ENCODE data around the gene CTNNA2.

CTNNA2 gene

DNA sequence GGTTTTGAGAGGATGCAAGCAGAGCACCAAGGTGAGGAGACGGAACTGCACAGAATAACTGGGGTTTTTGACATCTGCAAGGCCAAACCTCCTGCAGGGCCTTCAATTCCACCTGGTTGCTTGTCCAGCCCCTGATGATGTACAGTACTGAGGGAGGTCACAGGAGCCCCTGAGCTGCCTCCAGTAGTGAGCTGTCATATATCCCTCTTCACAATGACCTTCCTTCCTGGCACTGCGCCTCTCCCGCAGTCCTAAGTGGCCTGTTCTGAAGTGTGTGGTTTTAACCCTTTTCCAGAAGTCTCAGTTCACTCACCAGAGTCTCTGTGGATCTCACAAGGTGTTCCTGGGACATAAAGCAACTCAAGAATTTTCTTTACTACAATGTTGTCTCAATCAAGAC, 746.4 kb downstream of the CTNNA2 start:
- DNase-seq (ENCODE audit: low read depth, low spot score) = no peak

DNA sequence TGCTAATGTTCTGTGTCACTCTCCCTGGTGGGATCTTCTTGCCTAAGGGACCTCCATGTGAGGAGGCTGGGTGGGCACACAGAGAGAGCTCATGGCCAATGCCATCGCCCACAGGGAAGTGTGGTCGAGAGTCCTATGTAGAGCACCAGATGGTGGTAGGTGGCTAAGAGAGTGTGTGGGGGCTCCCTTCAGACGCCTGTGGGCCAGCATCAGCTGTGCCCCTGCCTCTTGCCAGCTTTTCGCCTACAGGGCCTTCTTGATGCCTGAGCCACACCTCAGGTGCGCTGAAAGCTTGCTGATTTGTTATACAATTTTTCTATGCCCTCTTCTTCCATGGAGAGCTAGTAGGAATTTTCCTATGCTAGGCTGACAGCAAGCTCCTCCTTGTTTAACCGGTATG, 753.4 kb downstream of the CTNNA2 start:
- DNase-seq (ENCODE audit: low read depth, low spot score) = no peak

DNA sequence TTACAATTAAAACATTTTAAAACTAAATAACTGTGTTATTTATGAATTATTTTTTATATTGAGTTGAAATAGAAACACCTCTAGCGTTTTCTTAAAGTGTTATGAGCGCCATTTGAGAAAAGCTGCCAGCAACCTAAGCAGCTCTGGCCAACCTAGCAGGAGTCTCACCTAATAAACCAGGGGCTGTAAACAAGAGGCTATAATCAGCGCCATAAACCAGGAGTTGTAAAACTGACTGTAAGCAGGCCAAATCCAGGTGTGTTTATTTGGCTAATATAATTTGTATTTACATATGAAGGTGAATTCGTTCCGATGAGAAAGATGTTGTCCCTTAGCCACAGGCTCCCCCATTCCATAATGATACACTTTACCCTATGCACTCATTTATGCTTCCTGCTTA, 757.0 kb downstream of the CTNNA2 start:
- no peak for DNase-seq (ENCODE audit: low read depth, low spot score)

DNA sequence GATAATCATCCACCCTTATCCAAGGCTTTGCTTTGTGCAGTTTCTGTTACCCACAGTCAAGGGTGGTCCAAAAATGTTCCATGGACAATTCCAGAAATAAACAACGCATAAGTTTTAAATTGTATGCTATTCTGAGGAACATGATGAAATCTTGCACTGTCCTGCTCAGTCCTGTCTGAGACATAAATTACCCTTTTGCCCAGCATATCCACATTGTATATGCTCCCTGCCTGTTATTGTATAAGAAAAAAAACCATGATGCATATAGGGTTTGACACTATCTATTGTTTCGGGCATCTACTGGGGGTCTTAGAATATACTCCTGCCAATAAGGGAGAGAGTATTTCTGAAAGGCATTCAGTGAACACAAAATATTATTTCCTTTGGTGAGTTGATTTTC, 767.7 kb downstream of the CTNNA2 start:
- no peak for DNase-seq (ENCODE audit: low read depth, low spot score)

DNA sequence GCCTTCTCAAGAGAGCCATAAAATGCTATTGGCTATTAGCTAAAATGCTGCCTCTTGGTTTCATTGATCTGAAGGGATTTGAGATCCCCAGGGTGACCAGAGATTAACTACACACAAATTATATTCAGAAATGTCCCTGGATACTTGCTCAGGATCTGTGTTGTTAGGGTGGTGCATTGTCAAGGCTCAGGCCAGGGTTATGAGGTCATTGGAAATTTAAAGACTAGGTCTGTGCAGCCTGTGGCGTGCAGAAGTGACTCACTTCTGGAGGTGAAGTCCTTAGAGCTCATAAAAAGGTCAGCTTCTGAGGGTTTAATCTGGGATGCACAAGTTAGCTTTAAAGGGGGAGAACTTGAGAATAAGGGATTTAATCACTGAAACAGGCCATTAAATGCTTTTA, 768.2 kb downstream of the CTNNA2 start:
- no peak for DNase-seq (ENCODE audit: low read depth, low spot score)

DNA sequence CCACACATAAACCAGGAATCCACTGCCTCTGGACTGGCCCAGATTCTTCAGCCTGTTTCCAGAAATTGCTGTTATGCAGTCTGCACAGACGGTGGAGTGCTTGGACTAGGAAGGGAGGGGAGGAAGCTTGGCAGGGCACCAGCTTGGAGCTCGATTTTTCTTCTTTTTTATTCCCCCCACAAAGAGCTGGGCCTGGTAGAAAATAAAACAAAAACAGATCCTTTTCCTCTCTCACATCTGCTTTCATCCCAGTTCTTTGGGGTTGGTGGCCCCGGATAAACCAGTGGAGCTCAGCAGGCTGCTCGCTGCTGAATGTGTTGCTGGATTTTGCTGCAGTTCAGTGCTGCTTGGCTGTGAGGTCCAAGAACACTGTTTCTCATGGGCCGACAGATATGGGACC, 775.7 kb downstream of the CTNNA2 start:
- no peak for DNase-seq (ENCODE audit: low read depth, low spot score)

DNA sequence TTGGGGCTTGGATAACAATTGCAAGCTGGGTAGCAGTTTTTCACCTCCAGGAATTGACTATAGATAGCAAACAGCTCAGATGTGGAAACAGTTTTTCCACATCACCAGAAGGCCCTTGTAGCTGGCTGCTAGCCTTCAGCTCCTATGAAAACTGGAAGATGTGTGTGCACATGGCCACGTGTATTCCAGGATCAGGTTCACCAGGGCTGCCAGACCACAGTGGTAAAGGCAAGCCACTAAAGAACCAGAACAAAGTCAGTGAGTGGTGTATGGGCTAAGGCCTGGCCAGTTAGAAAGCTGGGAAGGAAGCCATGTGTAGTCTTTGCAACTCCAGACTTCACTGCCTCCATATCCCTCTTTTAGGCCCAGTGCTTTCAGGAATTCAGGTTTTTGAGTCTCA, 778.8 kb downstream of the CTNNA2 start:
- DNase-seq (ENCODE audit: low read depth, low spot score) = no peak

DNA sequence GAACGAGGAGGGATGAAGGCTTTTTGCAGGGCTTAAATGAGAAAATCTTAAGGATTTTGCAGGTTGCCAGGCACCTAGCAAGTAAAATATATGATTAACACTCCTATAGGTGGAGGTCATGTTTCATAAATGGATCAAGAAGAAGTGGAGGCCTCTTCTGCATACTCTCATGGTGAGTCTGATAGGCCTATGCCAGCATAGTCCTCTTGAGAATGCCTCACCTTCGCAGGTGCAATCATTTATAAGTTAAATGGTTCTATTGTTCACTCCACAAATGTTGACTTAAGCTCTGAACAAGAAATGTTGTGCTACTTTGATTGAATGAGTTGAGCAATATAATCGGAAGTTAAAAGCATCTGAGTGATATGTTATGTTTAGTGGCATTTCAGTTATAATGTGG, 779.6 kb downstream of the CTNNA2 start:
- no peak for DNase-seq (ENCODE audit: low read depth, low spot score)

DNA sequence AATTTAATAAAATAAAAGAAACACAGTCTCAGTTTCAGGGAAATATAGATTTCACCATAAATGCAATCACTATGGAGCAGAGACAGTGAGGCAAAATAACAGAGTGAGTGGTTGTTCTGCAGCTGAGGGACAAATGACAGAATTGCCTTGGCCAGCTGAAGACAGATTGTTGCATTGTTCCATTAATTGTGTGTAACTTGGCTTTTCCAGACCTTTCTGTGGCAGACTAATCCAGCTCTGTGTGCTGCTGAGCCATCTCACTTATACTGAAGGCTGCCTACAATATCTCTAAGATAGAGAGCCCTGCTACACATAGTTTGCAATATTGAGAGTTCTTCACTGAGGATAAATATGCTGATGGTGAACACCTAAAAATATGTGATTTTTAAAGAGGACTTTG, 780.2 kb downstream of the CTNNA2 start:
- no peak for DNase-seq (ENCODE audit: low read depth, low spot score)

DNA sequence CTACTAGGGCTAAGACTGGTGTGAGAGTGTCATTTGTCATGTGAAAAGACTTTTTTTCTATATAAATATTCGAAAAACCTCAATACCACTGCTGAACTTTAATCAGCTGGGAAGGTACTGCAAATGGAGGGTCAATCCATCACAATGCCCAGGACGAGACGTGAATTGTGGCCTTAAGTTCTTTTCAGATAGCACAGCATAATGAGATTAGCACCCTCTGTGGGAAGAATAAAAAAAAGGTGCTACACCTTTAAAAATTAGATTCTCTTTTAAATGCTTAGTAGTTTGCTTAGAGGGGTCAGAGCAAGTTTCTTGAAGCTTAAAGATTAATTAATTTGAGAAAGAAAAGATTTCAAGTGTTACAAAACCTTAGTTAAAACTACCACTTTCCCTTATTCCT, 786.1 kb downstream of the CTNNA2 start:
- no peak for DNase-seq (ENCODE audit: low read depth, low spot score)

DNA sequence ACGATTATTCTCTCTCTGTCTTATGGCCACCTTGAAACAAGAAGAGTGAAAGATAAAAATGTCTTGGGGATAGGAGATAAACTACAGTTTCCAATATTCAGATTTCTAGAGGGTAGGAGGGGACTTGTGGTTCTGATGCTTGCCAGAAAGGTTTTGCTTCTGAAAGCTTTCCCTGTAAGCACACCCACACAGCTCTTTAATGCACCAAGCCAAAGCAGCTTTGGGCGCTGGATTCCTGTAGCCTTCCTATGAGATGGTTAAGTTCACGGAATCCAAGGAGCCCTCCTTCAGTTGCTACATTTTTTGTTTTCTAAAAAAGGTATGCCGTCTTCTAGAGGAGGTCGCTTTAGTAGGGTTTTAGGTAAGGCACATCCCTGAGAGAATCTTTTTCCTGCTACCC, 786.8 kb downstream of the CTNNA2 start:
- no peak for DNase-seq (ENCODE audit: low read depth, low spot score)

DNA sequence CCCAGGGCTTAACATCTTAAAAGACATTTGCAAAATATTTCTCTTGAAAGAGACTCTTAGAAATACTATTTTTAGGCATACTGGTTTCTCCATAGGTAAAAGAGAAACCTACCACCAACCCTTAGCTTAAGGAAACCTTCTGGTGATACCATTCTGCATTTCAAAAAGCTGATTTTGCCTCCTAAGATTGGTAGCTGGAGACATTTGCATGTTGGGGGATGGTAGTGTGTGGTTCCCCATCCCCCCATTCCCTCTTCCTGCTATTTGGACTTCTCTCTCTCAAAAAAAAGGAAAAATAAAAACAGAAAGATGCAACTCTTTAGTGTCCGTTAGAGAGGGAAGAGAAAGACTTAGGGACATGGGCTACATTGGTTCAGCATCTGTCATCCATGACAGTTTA, 787.5 kb downstream of the CTNNA2 start:
- no peak for DNase-seq (ENCODE audit: low read depth, low spot score)

DNA sequence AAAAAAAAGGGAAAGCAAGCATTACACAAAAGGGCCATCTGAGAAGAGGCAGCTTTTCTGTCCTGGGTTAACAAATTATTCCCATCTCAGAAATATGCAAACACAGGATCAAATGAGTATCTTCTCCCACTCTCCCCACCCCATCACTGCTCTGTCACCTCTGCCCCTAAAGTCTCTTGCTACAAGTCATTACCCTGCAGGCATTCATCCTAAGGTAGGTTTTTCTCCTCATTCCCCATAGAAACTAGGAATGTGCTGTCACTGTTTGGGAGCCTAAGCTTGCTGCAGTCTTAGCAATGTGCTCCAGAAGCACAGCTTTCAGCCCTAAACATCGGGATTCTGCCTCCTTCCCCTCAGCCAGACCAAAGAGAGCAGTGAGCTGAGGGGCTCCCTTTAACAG, 788.1 kb downstream of the CTNNA2 start:
- no peak for DNase-seq (ENCODE audit: low read depth, low spot score)

DNA sequence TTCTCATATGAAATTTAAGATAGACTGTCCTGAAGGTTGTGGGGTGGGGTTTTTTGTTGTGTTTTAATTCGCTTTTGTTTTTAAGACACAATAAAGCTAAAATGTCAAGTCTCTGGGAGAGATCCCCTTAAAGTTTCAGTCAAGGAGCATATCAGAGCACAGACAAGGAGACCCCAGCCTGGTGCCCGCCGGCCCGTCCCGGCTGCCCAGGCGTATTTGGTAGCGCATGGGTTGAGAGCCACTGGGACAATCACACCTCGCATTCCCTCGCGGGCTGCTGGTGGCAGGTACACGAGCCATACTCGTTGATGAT, 789.1 kb downstream of the CTNNA2 start:
- no peak for DNase-seq (ENCODE audit: low read depth, low spot score)

DNA sequence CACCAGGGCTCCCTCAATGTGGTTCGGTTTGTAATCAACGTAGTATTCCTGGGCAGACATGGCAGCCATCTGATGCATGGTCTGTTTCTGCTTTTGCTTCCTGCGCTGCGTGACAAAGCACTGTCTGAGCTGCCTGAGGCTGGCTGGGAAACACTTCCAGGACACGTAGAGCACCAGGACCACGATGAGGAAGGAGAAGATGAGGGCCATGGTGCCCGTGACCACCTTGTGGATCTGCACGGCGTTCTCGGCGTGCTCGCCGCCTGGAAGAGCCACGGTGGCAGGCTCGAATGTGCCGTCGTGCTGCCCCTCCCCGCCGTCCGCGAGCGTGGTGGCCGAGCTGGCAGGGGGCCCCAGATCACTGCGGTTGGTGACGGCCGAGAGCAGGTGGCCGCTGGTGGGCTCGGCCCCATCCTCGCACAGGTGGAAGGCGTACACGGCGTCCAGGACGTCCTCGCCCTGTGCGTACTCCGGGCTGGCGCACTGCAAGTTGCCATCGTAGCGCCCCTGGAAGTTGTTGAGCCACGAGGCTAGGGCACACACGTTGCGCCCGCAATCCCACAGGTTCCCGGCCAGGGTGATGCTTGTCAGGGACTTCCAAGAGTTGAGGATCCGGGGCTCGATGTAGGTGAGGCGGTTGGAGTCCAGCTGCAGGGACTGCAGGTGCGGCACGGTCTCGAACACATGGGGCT, 789.6 kb downstream of the CTNNA2 start:
- DNase-seq (ENCODE audit: low read depth, low spot score) = no peak

DNA sequence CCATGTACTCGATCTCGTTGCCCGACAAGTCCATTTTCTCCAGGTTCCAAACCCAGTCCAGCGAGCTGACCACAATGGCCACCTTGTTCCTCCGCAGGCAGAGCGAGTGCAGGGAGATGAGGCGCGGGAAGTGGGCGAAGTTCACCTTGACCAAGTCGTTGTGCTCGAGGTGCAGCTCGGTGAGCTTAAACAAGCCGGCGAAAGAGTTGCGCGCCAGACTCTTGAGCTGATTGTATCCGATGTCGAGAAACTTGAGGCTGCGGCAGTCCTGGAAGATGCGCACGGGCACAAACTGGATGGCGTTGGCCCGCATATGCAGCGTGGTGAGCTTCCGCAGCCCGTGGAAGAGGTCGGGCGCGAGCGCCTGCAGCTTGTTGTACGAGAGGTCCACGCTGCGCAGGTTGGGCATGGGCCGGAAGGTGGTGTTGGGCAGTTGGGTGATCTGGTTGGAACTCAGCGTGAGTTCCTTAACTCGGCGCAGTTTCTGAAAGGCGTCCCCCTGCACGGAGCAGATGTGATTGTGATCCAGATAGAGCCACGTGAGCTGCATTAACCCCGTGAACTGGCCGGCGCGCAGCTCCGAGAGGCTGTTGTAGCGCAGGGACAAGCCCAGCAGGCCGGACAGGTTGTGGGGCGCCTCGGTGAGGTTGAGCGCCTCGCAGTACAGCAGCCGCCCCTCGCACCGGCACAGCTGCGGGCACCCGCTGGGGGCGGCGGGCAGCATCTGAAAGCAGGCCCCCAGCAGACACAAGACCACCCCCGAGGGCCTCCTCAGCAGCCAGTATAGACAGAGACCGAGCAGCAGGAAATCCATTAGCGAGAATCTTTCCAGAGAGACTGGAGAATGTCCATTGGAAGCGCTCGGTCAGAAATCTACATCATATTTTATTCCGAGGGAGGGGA, 790.4 kb downstream of the CTNNA2 start:
- DNase-seq (ENCODE audit: low read depth, low spot score) = no peak

DNA sequence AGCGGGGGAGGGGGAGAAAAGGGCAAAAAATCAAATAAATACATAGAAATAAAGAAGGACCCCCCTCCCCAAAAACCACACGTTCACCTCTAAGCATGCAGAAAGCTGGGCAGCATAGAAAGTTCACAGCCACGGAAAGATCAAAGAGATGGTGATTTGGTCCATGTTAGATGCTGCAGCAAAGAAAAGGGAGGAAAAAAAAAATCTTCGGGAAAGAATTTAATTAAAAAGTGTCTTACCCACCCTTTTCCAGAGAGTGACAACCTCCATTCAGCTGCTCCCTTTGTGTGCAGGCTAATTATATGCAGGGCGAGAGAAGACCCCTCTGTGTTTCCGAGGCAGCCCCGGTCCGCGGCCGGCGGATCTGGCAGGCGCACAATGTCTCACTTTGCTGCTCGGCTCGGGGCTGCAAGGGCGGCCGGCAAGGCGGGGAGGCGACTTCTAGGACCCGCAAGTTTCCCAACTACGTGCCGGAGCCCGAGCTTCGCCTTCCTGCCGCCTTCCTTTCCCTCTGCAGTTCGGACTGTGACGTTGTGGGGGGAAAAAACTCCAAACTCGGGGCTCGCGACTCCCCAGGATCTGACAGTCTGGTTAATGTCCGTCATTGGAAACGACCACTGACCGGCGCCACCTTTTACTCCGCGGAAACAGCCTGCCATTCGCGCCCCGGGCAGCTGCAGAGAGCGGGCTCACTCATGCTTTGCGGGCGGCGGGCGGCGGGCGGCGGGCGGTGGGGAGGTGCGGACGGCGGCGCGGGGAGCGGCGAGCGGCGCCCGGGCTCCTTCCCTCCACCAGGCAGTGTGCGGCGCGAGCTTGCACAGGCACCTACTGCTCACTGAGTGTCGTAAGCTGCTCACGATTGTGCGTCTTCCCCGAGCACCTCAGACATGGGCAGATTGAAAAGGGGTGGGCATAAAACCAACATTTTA, 791.3 kb downstream of the CTNNA2 start, which contains the start of gene LRRTM1:
LRRTM1 (minus strand) TSS at position 844 of the 929 bp plus-strand sequence. CDS start 933 bp downstream, outside the sequence.
- DNase-seq (ENCODE audit: low read depth, low spot score) = no peak

DNA sequence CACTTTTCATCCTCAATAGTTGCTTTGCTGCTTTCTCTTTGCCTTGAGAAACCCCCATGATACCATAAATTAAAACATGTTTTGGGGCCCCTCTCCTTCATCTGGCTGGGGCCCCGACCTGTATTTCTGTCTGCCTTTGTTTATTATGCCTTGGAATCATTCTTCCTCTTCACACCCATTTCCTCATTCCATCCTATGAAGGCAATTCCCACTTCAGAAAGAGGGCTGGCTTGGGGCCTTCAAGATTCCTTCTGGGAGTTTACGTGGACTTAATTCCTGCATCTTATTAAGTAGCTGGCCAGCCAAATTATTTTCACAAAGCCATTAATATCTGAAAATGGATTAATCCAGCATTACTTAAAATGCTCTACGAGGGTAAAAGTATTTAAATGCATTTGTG, 798.5 kb downstream of the CTNNA2 start:
- no peak for DNase-seq (ENCODE audit: low read depth, low spot score)

DNA sequence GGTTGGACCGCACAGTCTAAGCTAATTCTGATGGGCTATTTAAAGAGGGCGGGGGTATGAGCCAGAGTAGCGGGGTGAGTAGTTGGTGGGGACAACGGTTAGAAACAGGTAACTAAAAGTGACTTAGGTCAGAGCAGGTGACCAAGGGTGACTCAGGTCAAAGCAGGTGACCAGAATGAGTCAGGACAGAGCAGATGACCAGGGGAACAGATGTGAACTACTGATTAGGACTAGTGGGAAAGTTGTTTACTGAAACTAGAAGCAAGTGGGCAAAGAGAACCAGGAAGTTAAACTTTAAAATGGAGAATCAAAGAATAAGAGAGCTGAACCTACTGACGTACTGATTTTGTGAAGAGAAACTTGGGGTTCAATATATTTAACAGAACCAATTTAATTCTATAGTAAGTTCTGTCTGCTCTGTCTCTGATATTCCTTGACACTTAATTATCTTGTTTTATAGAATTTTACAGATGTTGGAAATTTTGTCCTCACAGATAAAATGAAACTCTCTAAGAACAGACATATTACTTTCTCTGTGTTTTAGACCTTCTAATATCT, 799.5 kb downstream of the CTNNA2 start:
- DNase-seq (ENCODE audit: low read depth, low spot score) = no peak

DNA sequence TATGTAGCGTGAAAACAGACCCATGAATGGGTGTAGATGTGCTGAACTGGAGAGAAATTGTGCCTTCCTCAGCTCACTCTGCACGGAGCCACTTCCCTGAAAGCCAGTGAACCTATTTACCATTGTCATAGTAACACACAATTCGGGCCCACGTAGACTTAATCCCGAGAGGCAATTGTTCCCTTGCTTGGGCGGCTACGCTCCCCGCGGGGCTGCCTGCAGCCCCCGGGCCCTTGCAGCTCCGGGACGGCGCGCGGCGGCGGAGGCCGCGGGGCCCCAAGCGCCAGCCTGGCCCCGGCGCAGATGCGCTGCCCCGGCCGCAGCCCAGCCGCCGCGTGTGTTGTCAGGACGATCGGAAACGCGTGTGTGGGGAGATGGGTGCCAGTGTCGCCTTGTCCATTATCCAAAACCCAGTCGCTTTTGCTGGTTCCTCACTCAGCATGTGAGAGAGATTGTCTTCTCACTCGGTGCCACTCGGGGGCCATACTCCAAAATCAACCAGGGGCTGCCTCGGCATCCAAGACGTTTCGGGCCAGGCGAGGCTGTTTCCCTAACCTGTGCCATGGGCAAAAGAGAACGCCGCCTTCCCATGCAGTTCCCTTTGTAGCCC, 809.6 kb downstream of the CTNNA2 start:
- DNase-seq (ENCODE audit: low read depth, low spot score) = no peak

DNA sequence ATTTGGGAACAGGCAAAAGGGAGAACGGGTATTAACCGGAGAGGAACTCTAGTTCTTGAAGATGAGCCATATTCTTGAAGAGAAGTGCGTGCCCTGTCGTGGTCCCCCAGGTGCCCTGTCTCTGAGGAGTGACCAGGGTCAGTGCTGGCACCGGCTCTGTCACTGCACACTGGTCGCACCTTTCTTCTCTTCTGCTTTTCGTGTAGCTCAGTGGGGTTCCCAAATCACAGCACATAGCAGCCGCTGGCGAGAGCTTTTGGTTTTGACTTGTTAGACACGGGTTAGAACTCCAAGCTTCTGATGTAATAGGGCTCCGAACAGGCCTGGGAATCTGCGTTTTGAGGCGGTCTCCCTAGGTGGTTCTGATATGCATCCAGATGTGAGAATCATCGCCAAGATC, 810.1 kb downstream of the CTNNA2 start:
- no peak for DNase-seq (ENCODE audit: low read depth, low spot score)
